G401.6 (cell line): ENCODE data around the gene EML5.

ENCODE experiments used
- FAIRE-seq: peaks from 2 replicates; lab custom pipeline; 2012; peaks lifted over from hg19 to GRCh38; lab: Jason Lieb, UNC

EML5 gene

DNA sequence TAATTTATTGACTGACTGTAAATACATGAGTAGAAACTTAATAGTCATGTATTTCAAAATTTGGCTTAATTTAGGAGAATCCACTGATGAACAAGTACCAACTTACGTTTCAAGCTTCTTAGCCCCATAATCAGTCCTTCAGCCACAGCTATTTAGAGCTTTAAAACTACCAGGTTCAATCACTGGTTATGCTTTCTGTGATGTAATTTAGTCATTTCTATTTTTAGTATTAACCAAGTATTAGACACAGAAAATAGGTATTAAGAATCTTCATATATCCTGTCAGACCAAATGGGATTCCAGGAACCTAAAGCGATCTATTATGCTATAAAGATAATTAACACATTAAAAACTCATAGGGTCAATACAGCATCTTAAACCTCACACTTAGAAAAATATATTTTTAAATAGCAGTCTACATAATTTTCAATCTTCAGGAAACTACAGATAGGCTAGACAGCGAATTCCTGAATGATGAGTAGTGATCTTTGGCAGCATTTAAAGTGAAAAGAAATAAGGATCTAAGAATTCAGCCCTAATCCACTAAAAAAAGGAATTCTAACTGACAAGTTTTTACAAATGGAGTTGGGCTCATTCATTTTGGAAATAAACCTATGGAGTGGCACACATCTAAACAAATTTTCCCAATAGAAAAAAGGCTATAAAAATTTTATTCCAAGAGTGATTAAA lies 178.4 kb downstream of the EML5 start:
- FAIRE-seq, result no peak

DNA sequence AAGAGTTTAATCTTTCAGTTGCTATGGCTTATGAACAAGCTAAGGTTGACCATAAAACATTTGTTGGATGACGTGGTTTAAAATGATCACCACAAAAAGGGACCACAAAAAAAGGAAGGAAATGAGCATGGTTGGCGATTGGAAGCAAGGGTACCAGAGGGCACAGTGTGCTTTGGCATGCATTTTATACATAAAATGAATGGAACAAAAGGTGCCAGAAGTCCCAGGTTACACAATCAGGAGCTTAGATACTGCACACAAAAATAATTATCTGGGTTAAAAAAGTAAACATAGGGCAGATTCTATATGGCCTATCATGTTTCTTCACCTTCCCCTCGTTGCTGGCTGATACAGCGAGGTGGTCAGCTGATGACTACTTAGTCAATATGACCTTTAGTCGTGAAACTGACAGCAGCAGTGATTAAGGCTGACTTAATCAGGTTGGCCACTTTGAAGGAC lies 179.2 kb downstream of the EML5 start:
- FAIRE-seq, result no peak

DNA sequence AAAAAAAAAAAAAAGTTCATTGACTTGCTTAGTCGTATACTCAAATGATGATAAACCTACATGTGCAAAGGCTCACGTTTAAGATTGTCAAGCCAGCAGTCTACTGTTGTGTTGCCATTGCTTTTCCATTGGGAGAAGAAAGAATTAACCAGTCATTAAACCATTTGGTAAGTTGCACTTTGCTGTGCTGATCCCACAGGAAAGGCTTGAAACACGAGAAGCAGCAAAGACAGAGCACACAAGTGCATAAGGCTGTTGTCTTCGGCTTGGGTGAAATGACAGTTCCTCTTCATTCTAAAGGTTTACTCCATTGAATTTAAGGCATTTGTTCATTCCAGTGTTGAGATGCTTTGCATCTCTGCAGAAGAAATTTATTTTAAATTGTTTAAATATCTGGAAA lies 179.8 kb downstream of the EML5 start:
- no peak for FAIRE-seq

DNA sequence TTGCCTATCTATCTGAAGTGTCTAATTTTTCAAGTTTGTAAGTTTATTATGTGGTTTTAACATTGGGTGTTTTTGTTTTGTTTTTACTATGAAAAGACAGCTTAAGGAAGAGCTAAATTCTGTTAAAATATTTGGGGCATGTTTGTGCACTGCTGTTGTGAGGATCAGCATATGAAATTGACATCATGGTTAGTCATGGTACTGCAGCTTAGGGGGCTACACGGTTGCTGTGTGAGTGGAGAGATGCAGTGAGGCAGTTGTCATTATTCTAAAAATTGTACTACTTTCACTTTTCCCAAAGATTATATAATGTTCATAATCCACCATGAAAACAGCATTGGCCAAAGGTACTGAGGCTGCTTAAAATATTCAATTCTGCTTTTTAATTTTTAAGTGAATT lies 180.9 kb downstream of the EML5 start:
- no peak for FAIRE-seq

DNA sequence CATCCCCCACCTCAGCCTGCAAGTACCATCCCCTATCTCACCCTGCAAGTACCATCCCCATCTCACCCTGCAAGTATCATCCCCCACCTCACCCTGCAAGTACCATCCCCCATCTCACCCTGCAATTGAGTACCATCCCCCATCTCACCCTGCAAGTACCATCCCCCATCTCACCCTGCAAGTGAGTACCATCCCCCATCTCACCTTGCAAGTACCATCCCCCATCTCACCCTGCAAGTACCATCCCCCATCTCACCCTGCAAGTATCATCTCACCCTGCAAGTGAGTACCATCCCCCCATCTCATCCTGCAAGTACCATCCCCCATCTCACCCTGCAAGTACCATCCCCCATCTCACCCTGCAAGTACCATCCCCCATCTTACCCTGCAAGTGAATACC lies 184.9 kb downstream of the EML5 start:
- FAIRE-seq, result no peak

DNA sequence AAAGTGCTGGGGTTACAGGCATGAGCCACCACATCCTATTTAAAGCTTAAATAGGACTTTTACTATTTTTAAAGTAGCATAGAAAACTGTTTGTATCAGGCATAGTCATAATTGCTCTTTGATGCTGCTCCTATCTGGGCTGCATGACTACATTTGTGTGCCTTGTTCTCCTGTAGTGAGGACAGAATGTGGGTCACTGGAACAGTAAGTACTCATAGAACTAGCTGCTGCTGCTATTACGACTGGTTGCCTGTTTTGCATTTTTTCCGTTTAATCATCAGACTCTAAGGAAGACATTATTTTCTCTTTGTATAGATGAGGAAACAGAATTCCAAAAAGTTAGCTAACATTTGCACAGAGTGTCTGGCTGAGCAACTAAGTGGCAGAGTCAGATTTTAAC lies 187.2 kb downstream of the EML5 start:
- FAIRE-seq, result no peak

DNA sequence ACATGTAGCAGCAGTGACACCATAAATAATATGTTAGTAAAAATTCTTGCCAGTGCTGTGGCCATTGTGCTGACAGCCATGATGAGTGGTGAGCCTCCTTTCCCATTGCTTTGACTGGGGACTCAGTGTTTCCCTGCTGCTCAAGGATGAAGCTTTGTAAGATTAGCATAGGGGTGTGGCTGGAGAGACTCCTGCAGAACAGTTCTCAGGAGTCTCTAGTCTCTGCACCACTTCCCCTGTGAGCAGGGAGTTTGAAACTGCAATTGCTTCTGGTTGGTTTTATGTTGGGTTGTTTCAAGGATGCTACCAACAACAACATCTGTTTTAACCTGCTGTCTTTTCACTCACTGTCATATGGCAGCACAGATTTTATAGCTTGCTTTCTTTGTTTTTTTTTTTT lies 188.5 kb downstream of the EML5 start:
- no peak for FAIRE-seq

DNA sequence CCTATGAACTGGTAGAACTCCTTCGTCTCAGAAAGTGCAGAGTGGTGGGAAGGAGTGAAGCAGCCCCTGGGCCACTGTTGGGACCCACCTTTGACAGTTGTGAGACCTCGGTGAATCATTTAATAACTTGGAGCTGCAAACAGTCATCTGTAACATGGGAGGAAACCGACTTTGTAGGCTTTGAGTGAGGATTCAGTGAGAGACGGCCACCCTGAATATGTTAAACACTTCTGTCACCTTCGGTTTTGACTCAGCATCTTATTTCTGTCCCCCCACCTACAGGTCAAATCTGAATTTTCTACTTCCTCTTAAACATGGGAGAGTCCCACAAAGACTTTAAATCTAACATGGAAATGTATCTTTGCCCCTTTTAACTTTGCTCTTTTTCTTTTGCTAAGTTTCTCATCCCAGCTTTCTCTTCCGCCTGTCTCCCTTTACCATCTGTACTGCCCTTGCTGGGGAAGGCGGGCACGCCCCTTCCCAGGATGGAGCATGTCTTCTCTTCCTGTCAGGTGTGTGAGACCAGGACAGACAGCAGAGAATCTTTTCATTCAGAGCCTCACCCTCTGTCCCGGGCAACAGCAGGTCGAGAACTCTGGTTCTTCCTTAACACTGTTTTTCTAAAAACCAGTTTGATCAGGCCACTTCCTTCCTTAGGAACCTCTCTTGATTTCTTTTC lies 192.9 kb downstream of the EML5 start:
- no peak for FAIRE-seq

DNA sequence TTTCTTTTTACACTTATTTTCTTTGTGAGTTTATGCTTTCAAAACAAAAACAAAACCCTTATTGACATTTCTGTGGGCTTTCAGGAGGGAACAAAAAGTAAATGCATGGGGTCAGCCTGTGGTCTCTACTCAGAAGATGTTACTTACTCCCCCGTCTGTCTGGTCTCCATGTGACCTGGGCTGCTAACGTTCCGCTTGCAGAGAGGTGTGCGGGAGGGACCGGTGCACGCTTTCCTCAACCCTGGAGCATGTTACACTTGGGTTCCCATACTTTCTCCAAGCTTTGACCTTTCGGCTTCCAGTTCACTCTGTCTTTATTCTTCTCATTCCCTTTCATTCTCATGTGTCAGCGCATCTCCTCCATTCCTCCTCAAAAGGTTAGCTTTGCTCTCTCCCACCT lies 193.4 kb downstream of the EML5 start:
- no peak for FAIRE-seq

DNA sequence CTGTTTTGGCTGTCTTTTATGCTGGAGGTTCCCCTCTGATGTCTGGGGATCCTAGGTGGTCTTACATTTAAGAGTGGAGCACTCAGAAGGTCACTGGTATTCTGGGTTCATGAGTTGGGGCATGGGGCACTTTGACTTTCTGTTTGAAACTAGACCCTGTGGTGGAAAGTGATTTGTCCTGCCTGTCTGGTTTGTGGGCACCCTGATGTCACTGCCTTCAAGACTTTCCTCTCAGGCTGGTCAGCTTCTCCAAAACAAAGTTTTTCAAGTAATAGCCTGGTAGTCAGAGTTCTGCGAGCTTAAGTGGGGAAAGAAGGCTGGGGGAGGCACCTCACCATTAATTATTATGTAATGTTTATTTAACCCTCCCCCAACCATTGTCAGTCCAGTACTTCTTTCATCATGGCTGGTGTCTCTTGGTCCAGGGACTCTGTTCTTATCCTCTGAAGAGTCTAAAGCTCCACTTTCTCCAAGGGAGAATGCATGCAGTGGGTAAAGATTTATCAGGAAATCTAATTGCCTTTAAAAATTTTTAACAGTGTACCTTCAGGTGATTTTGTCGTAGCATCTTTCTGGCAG lies 194.6 kb downstream of the EML5 start:
- no peak for FAIRE-seq

DNA sequence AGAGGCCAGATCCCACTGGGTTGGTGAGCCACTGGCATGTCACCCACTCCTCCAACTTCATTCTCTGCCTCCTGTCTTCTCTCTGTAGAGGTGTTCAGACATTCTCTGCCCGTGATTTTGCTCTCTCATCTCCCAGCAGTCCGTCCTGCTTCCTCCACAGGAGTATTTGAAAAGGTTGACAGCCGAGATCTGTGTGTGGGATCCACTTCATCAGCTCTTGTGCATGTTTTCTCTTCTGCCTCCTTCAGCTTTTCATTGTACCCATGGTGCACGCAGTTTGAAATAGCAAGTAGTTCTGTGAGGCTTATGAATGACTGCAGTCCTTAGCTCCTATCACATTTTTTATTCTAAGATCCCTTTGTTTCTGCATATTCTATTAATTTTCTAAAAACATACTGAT lies 195.2 kb downstream of the EML5 start:
- no peak for FAIRE-seq

DNA sequence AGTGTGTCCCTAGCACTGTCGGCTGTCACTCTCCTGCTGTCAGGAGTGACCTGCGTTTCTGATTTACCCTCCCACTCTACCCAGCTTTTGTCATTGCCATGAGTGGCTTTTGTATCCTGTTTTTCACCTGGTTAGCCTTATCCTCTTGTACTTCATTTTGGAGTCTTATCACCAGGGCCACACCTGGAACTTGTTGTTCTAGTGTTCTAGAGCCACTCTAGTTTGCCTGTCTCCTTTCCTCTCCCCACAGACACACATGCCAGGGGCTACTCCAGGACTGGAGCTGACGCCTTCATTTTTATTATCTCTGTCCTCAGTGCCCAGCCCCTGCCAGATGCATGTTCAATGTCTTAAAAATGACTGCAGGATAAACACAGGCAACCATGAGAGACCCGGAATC lies 195.7 kb downstream of the EML5 start:
- no peak for FAIRE-seq

DNA sequence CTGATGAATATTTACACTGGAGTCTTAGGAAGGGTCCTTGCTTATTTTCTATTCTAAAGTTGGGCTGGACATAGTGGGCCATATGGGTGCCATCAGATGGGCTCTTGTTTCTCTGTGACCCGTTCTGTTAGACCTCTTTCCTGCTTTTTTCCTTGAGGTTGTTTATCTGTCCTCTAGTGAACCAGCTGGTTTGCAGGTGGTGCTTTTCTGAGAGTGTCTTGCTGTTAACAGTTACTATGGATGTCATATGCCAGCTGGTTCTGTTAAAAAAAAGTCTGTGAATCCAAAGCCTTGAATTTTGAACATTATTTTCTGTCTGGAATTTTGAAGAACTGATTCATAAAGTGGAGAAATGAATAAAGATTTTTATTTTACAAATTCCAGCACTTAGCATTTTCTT lies 200.7 kb downstream of the EML5 start:
- FAIRE-seq, result no peak

DNA sequence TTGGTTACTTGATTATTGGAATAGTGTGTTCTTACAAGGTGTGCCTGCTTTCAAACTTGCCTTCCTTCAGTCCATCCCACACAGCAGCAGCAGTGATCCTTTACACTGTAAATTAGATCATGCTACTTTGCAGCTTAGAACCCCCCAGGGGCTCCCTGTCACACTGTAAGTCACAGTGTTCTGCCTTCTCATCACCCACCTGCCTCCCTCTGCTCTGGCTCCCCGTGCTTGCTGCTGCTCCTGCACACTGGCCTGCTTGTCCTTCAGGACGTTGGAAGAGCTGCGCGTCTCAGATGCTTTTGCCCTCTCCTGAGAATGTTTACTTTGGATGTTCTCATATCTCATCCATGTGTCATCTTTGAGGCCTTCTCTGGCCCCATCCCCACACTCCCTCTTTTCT lies 202.6 kb downstream of the EML5 start:
- no peak for FAIRE-seq

DNA sequence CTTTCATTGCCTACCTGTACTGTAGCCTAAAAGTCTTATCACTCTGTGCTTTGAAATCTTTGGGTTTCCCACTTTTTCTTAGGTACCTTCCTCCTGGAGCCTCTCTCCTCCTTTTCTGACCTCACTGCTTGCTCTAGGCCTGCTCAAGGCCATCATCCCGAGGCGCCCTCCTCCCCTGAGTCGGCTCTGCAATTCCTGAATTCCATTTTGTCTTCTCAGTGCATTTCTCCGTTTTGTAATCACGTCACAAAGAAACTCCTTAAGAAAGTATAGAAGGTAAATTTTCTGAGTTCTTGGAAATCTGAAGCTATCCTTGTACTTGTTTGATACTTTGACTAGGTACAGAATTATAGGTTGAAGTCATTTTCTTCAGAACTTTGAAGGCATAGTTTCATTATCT lies 204.7 kb downstream of the EML5 start:
- FAIRE-seq, result no peak

DNA sequence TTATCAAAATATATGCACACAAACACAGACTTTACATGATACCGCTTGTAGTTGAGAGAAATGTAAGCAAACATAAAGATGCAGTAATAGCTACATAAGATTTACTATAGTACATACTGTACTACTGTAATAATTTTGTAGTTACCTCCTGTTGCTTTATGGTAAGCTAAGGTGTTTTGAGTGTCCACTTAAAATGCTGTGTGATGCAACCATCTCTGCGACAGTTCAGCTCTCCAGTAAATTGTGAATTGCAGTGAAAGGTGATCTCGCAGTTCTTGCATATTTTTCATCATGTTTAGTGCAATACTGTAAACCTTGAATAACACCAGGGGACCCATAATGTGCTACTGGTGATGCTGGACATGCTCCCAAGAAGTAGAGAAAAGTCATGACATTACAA lies 208.3 kb downstream of the EML5 start:
- FAIRE-seq, result no peak

DNA sequence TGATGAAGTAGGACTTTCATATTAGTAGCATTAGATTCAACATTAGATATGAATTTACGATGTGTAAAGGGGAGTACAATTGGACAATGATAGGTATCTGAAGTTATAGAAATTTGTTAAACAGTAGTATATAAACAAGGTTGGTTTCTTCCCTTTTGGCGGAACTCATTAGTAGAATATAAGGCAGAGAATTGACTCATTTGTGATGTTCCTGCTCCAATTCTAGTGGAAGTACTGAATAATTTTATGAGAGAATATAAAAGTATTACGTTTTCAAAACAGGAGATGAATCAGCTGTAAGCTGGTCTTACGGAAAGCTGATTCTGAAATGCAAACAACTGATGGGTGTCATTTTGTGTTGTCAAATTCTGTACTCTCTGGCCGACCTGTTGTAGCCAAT lies 216.5 kb downstream of the EML5 start:
- no peak for FAIRE-seq

DNA sequence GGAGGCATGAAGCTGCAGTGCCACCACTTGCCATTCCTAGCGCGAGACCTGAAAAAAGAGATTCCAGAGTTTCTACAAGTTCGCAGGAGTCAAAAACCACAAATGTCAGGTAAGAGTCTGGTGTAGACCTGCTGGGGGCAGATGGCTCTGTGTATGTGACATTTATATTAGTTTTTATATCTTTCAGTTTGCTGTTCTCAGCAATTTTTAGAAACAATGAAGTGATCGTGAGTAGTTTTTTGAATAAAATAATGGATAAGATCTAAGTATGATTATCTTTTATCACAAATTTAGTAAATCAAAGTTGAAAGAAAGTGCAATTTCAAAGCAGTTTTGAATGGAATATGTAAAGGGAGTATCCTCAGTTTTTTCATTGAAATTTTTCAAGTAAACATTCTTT lies 220.6 kb downstream of the EML5 start:
- FAIRE-seq, result no peak

DNA sequence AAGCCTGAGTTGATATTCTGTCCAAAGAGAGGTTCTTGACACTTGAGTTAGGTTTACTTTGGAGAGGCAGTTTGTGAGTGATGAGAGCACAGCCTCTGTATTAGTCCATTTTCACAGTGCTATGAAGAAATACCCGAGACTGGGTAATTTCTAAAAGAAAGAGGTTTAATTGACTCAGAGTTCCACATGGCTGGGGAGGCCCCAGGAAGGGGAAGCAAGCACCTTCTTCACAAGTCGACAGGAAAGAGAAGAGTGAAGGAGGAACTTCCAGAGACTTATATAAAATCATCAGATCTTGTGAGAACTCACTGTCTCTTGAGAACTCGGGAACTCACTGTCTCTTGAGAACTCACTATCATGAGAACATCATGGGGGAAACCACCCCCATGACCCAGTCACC lies 224.6 kb downstream of the EML5 start:
- no peak for FAIRE-seq

DNA sequence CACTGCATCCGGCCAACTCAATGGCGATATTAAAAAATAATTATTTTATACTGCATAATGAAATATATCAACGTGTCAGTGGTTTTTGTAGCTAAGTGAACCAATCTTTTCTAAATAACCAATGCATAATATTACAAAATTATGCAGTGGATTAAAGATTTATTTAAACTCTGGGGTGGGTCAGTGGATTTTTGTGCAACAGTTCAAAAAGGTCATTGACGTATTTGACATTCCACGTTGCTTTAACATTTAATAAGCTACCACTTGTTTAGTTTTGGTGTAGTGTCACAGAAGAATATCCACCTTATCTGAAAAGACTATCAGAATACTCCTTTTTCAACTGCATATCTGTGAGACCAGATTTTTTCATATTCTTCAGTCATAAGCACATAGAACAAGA lies 227.3 kb downstream of the EML5 start:
- no peak for FAIRE-seq

DNA sequence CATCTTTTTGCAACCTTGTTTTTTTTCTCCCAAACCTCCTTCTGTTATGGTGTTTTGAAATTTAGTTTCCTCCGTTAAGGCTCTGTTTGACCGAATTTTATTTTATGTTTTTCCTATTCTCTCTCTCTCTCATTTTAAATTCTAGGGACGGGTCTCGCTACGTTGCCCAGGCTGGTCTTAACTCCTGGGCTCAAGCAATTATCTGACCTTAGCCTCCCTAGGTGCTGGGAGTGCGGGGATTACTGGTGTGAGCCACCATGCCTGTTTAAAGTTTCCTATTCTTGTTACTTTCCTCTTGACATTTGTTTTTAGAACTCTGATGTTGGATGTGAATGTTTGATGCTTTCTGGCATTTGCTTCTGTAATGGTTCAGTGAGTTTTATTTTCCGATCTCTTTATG lies 228.9 kb downstream of the EML5 start:
- FAIRE-seq, result no peak

DNA sequence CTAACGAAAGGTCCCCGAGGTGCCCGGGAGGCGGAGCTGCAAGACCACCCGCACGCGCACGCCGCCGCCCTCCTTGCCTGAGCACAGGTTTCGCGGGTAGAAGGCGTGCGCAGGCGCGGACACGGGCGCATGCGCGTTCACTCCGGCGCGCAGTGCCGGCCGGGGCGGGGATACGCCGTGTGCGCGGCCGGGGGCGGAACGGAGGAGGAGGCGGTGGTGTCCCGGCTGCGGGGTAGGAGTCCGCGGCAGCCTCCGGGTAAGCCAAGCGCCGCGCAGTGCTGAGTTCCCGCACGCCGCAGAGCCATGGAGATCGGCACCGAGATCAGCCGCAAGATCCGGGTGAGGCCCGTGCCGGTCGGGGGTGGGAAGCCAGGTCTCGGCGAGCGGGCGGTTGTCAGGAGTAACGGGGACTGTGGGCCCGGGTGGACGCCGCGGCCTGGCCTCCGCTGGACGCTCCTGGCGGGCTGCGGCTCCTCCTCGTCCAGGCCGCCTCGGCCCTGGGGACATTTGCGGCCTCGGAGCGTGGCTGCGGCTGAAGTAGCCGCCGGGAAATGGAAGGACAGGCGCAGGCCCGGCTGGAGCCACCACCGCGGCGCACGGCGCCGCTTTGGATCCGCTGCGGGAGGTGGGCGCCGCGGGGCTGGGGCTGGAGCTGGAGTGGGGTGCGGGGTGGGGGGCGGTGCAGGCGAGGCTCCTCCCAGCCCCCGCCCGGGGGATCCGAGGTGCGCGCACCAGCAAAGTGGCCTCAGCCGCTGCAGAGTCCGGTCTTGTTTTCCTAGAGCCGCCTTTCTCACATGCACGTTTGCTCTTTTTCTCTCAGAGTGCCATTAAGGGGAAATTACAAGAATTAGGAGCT lies 229.7 kb downstream of the EML5 start, which contains the start of gene ZC3H14:
Gene ZC3H14, plus strand, starts transcription at position 207 of the 856 bp plus-strand sequence. Its CDS starts 97 bp downstream, at position 304.
- no peak for FAIRE-seq

DNA sequence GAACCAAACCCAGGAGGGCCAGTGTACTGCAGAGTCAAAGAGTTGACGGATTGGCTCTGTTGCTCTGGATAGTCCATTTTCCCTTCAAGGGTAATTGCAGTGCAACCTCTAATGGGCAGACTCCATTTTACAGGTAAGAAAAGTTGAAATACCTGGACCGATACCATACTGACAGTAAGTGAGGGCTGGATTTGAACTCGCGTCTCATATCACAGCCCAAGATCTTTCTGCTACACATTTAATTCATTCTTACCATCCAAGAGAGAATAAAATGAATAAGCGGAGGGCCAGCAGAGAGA lies 230.3 kb downstream of the EML5 start:
- FAIRE-seq, result no peak
